ENCODE data around the gene CEP41.

The CEP41 gene

GRCh38 chr7:130366564-130366963 lies 74.3 kb downstream of the CEP41 start:
- DNase-seq, result no peak

- DNase-seq, result no peak
Observed at GRCh38 chr7:130365511-130366441, 75.0 kb downstream of the CEP41 start.

- no peak for DNase-seq
Observed at GRCh38 chr7:130365088-130365487, 75.7 kb downstream of the CEP41 start.

- no peak for DNase-seq
Observed at GRCh38 chr7:130364451-130364850, 76.4 kb downstream of the CEP41 start.

- no peak for DNase-seq
Observed at GRCh38 chr7:130363026-130363847, 77.6 kb downstream of the CEP41 start.

GRCh38 chr7:130362251-130362816 lies 78.5 kb downstream of the CEP41 start:
- DNase-seq, result no peak

- DNase-seq, result no peak
Observed at GRCh38 chr7:130361681-130362080, 79.1 kb downstream of the CEP41 start.

- DNase-seq, result no peak
Observed at GRCh38 chr7:130360518-130360917, 80.3 kb downstream of the CEP41 start.

- no peak for DNase-seq
Observed at GRCh38 chr7:130359276-130359857, 81.4 kb downstream of the CEP41 start.

GRCh38 chr7:130358471-130358870 lies 82.3 kb downstream of the CEP41 start:
- DNase-seq, result no peak

- no peak for DNase-seq
Observed at GRCh38 chr7:130356876-130357611, 83.8 kb downstream of the CEP41 start.

GRCh38 chr7:130356121-130356875 lies 84.5 kb downstream of the CEP41 start:
- DNase-seq, result no peak

GRCh38 chr7:130353196-130353595 lies 87.6 kb downstream of the CEP41 start:
- no peak for DNase-seq

- no peak for DNase-seq
Observed at GRCh38 chr7:130352194-130353074, 88.4 kb downstream of the CEP41 start.

GRCh38 chr7:130351791-130352090 lies 89.1 kb downstream of the CEP41 start:
- no peak for DNase-seq

- DNase-seq, result no peak
Observed at GRCh38 chr7:130350945-130351790, 89.6 kb downstream of the CEP41 start.

GRCh38 chr7:130349911-130350782 lies 90.7 kb downstream of the CEP41 start:
- no peak for DNase-seq

GRCh38 chr7:130346941-130347340 lies 93.9 kb downstream of the CEP41 start:
- no peak for DNase-seq
